Measurements from ENCODE around the gene FAAH2.

The FAAH2 gene

GRCh38 chrX:57265126-57265525 is 21.4 kb upstream of the FAAH2 start:
- TF ChIP-seq EZH2 (IDR thresholded peaks at IDR 0.05; ENCODE audit: borderline replicate concordance, low read depth, low read length, severe bottlenecking): no peak
- no peak for TF ChIP-seq CTCF (IDR thresholded peaks at IDR 0.05; ENCODE audit: borderline replicate concordance, extremely low read depth, low read length, poor library complexity, severe bottlenecking)
- H3K4me1 ChIP-seq (ENCODE audit: insufficient read depth, low read length): no peaks in the 10 kb centered on the region
- no peak overlapping the region for H3K9ac ChIP-seq (ENCODE audit: low read depth, low read length)
- no peak overlapping the region for H3K27ac ChIP-seq (ENCODE audit: low read length)
- no peak overlapping the region for H3K4me2 ChIP-seq (ENCODE audit: insufficient read depth, low read length)
- no peak overlapping the region for H3K4me3 ChIP-seq (ENCODE audit: low read depth in 1 of 2, low read length in 2 of 2)
- H4K20me1 ChIP-seq (ENCODE audit: insufficient read depth, low read length): no peaks in the 10 kb centered on the region
- no peak for ATAC-seq (ENCODE audit: insufficient read depth, low read depth)
- DNase-seq: no peak
- H3K36me3 ChIP-seq (ENCODE audit: insufficient read depth, low read length): no peaks in the 10 kb centered on the region
- no peaks in the 10 kb centered on the region for H3K79me2 ChIP-seq (ENCODE audit: insufficient read depth, low read length)
- H3K9me3 ChIP-seq (ENCODE audit: insufficient read depth, low read length, severe bottlenecking): no peaks in the 10 kb centered on the region
- no peak overlapping the region for H2AFZ ChIP-seq (ENCODE audit: low read depth, low read length)
- no peaks in the 10 kb centered on the region for H3K27me3 ChIP-seq (ENCODE audit: insufficient read depth, low read length, poor library complexity)

GRCh38 chrX:57266275-57266674 is 20.2 kb upstream of the FAAH2 start:
- Histone ChIP-seq H3K9me3 (ENCODE audit: insufficient read depth, low read length, severe bottlenecking) (no peaks in the 10 kb centered on the region), H3K4me3 (ENCODE audit: low read depth in 1 of 2, low read length in 2 of 2) (no peak overlapping the region), H2AFZ (ENCODE audit: low read depth, low read length) (no peak overlapping the region), H3K36me3 (ENCODE audit: insufficient read depth, low read length) (no peaks in the 10 kb centered on the region), H3K9ac (ENCODE audit: low read depth, low read length) (no peak overlapping the region), H3K4me2 (ENCODE audit: insufficient read depth, low read length) (no peak overlapping the region), H3K4me1 (ENCODE audit: insufficient read depth, low read length) (no peaks in the 10 kb centered on the region), H4K20me1 (ENCODE audit: insufficient read depth, low read length) (no peaks in the 10 kb centered on the region), H3K79me2 (ENCODE audit: insufficient read depth, low read length) (no peaks in the 10 kb centered on the region), H3K27ac (ENCODE audit: low read length) (no peak overlapping the region), H3K27me3 (ENCODE audit: insufficient read depth, low read length, poor library complexity) (no peaks in the 10 kb centered on the region)
- no peak for DNase-seq
- no peak for TF ChIP-seq EZH2 (IDR thresholded peaks at IDR 0.05; ENCODE audit: borderline replicate concordance, low read depth, low read length, severe bottlenecking)
- no peak for TF ChIP-seq CTCF (IDR thresholded peaks at IDR 0.05; ENCODE audit: borderline replicate concordance, extremely low read depth, low read length, poor library complexity, severe bottlenecking)
- no peak for ATAC-seq (ENCODE audit: insufficient read depth, low read depth)

- no peaks in the 10 kb centered on the region for H3K36me3 ChIP-seq (ENCODE audit: insufficient read depth, low read length)
These were observed 19.6 kb upstream of the FAAH2 start for GRCh38 chrX:57266871-57267270.

More at GRCh38 chrX:57266871-57267270, 19.6 kb upstream of the FAAH2 start:
- no peak overlapping the region for H2AFZ ChIP-seq (ENCODE audit: low read depth, low read length)
- no peaks in the 10 kb centered on the region for H3K9me3 ChIP-seq (ENCODE audit: insufficient read depth, low read length, severe bottlenecking)
- no peak for DNase-seq
- H4K20me1 ChIP-seq (ENCODE audit: insufficient read depth, low read length): no peaks in the 10 kb centered on the region
- H3K27ac ChIP-seq (ENCODE audit: low read length): no peak overlapping the region
- H3K27me3 ChIP-seq (ENCODE audit: insufficient read depth, low read length, poor library complexity): no peaks in the 10 kb centered on the region
- H3K4me3 ChIP-seq (ENCODE audit: low read depth in 1 of 2, low read length in 2 of 2): no peak overlapping the region
- H3K79me2 ChIP-seq (ENCODE audit: insufficient read depth, low read length): no peaks in the 10 kb centered on the region
- H3K4me2 ChIP-seq (ENCODE audit: insufficient read depth, low read length): no peak overlapping the region
- no peak overlapping the region for H3K9ac ChIP-seq (ENCODE audit: low read depth, low read length)
- H3K4me1 ChIP-seq (ENCODE audit: insufficient read depth, low read length): no peaks in the 10 kb centered on the region
- no peak for ATAC-seq (ENCODE audit: insufficient read depth, low read depth)
- TF ChIP-seq CTCF (IDR thresholded peaks at IDR 0.05; ENCODE audit: borderline replicate concordance, extremely low read depth, low read length, poor library complexity, severe bottlenecking) (no peak), EZH2 (IDR thresholded peaks at IDR 0.05; ENCODE audit: borderline replicate concordance, low read depth, low read length, severe bottlenecking) (no peak)

Data from DND-41 (cell line).